Measurements from ENCODE around the gene SLC22A4.

Gene SLC22A4

GRCh38 chr5:132270706-132271105 lies 23.5 kb upstream of the SLC22A4 start:
- no CpG with 5 or more reads among the region's 6 CpGs for WGBS (ENCODE audit: insufficient coverage, insufficient read length)
- Histone ChIP-seq H3K4me3 (ENCODE audit: low read length) (no peak overlapping the region), H3K4me1 (ENCODE audit: control insufficient read depth, insufficient read depth, low read length) (no peaks in the 10 kb centered on the region; the same call in 1 of the 2 replicates)

GRCh38 chr5:132271251-132272246 lies 22.6 kb upstream of the SLC22A4 start:
- no peak overlapping the region for H3K27ac ChIP-seq (ENCODE audit: low read length)
- H3K4me3 ChIP-seq (ENCODE audit: low read length) = no peak overlapping the region
- no peaks in the 10 kb centered on the region; the same call in 1 of the 2 replicates for H3K36me3 ChIP-seq (ENCODE audit: control insufficient read depth, insufficient read depth, low read length)
- WGBS (ENCODE audit: insufficient coverage, insufficient read length) = no CpG with 5 or more reads among the region's 77 CpGs
- H3K9me3 ChIP-seq (ENCODE audit: control insufficient read depth, insufficient read depth, low read length) = no peaks in the 10 kb centered on the region
- DNase-seq (ENCODE audit: low read depth, low spot score) = no peak
- no peaks in the 10 kb centered on the region for H3K27me3 ChIP-seq (ENCODE audit: control insufficient read depth, insufficient read depth, low read length)
- no peaks in the 10 kb centered on the region; the same call in 1 of the 2 replicates for H3K4me1 ChIP-seq (ENCODE audit: control insufficient read depth, insufficient read depth, low read length)

More at GRCh38 chr5:132270706-132271105, 23.5 kb upstream of the SLC22A4 start:
- Histone ChIP-seq H3K27me3 (ENCODE audit: control insufficient read depth, insufficient read depth, low read length) (no peaks in the 10 kb centered on the region), H3K36me3 (ENCODE audit: control insufficient read depth, insufficient read depth, low read length) (no peaks in the 10 kb centered on the region; the same call in 1 of the 2 replicates), H3K9me3 (ENCODE audit: control insufficient read depth, insufficient read depth, low read length) (no peaks in the 10 kb centered on the region), H3K27ac (ENCODE audit: low read length) (no peak overlapping the region)
- no peak for DNase-seq (ENCODE audit: low read depth, low spot score)

DNA sequence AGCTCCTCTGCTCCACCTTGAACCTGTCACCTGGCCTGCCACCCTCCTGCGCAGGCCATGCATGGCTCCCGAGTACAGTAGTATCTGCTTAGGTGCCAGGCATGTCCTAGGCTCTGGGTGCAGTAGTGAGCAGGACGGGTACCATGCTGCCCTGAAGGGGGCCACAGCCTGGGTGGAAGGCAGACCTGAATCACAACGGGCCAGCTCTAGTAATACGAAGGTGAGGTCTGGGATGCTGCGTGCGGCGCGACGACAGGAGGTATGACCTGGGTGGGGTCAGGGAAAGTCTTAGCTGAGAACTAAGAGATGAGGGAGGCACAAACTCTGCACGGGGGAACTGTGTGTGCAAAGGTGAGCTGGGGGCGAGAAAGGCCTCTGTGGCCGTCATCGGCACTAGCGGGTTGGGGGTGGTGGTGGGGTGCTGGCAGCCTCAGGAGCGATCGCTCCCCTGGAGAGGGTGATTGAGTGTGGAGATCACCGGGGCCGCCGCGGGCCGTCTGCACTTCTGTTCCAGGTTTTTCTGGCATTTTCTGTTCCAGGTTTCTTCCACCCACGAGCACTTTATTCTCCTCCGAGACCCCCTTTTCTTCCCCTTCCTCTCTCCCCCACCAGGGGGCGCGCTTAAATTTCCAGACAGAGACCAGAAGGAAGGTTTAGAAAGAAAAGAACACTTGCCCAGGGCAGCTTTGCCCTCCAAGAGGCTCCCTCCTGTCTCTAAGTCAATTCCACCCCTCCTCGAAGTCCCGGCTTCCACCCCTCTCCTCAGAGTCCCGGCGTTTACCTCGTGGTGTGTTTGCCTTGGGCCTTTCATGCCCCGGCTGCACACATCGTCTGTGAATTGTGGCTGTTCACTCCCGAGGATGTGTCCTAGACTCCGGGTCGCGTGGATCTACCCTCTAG lies 21.6 kb upstream of the SLC22A4 start:
- no peak for DNase-seq (ENCODE audit: low read depth, low spot score)
- Histone ChIP-seq H3K4me1 (ENCODE audit: control insufficient read depth, insufficient read depth, low read length) (no peaks in the 10 kb centered on the region; the same call in 1 of the 2 replicates), H3K9me3 (ENCODE audit: control insufficient read depth, insufficient read depth, low read length) (no peaks in the 10 kb centered on the region), H3K4me3 (ENCODE audit: low read length) (no peak overlapping the region), H3K36me3 (ENCODE audit: control insufficient read depth, insufficient read depth, low read length) (no peaks in the 10 kb centered on the region; the same call in 1 of the 2 replicates), H3K27me3 (ENCODE audit: control insufficient read depth, insufficient read depth, low read length) (no peaks in the 10 kb centered on the region), H3K27ac (ENCODE audit: low read length) (no peak overlapping the region)
- WGBS (ENCODE audit: insufficient coverage, insufficient read length) = no CpG with 5 or more reads among the region's 37 CpGs

GRCh38 chr5:132273631-132274030 lies 20.6 kb upstream of the SLC22A4 start:
- Histone ChIP-seq H3K27me3 (ENCODE audit: control insufficient read depth, insufficient read depth, low read length) (no peaks in the 10 kb centered on the region), H3K4me1 (ENCODE audit: control insufficient read depth, insufficient read depth, low read length) (peaks cover 3% of the 10 kb centered on the region), H3K9me3 (ENCODE audit: control insufficient read depth, insufficient read depth, low read length) (no peaks in the 10 kb centered on the region), H3K36me3 (ENCODE audit: control insufficient read depth, insufficient read depth, low read length) (no peaks in the 10 kb centered on the region; the same call in 1 of the 2 replicates), H3K27ac (ENCODE audit: low read length) (no peak overlapping the region), H3K4me3 (ENCODE audit: low read length) (no peak overlapping the region)
- no CpG with 5 or more reads among the region's 2 CpGs for WGBS (ENCODE audit: insufficient coverage, insufficient read length)
- no peak for DNase-seq (ENCODE audit: low read depth, low spot score)

DNA sequence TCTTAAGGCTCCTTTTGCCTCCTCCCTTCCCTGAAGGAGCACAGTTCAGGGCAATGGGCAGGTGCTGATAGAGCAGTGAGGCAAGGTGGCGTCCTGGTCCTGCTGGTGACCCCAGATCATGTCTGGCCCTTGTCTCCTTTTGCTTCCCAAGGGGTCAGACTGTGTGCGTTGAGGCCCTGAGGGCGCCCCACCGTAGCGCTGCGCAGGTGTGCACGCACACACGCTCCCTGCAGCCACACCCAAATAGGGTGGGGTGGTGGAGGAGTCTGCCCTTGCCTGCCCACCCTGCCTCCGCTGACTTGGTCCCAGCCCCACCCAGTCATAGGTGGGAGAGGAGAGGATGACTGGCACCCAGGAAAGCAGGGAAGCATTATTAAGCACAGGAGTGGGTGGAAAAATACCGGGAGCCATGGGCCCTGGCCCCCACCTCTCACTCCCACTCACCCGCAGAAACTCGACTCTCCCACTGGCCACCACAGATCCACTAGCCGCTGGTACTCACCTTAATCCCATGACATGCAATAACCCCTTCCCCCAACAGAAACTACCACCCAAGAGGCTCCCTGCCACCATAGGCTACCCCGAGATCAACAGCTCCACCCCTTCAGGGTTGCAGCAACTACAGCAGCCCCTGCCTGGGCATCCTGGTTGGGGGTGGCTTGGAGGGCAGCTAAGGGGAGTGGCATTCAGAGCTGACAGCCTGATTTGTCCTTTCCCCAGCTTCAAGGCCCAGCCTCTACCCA lies 20.0 kb upstream of the SLC22A4 start:
- Histone ChIP-seq H3K27me3 (ENCODE audit: control insufficient read depth, insufficient read depth, low read length) (no peaks in the 10 kb centered on the region), H3K4me1 (ENCODE audit: control insufficient read depth, insufficient read depth, low read length) (peaks cover 3% of the 10 kb centered on the region), H3K4me3 (ENCODE audit: low read length) (no peak overlapping the region), H3K36me3 (ENCODE audit: control insufficient read depth, insufficient read depth, low read length) (no peaks in the 10 kb centered on the region; the same call in 1 of the 2 replicates), H3K27ac (ENCODE audit: low read length) (no peak overlapping the region), H3K9me3 (ENCODE audit: control insufficient read depth, insufficient read depth, low read length) (no peaks in the 10 kb centered on the region)
- DNase-seq (ENCODE audit: low read depth, low spot score) = no peak
- no CpG with 5 or more reads among the region's 14 CpGs for WGBS (ENCODE audit: insufficient coverage, insufficient read length)

GRCh38 chr5:132275367-132276220 lies 18.6 kb upstream of the SLC22A4 start:
- no peaks in the 10 kb centered on the region for H3K27me3 ChIP-seq (ENCODE audit: control insufficient read depth, insufficient read depth, low read length)
- no peak for DNase-seq (ENCODE audit: low read depth, low spot score)
- H3K9me3 ChIP-seq (ENCODE audit: control insufficient read depth, insufficient read depth, low read length) = no peaks in the 10 kb centered on the region
- H3K36me3 ChIP-seq (ENCODE audit: control insufficient read depth, insufficient read depth, low read length) = no peaks in the 10 kb centered on the region; the same call in 1 of the 2 replicates
- H3K4me3 ChIP-seq (ENCODE audit: low read length) = no peak overlapping the region
- H3K4me1 ChIP-seq (ENCODE audit: control insufficient read depth, insufficient read depth, low read length) = peaks cover 3% of the 10 kb centered on the region
- no CpG with 5 or more reads among the region's 5 CpGs for WGBS (ENCODE audit: insufficient coverage, insufficient read length)
- H3K27ac ChIP-seq (ENCODE audit: low read length) = no peak overlapping the region

DNA sequence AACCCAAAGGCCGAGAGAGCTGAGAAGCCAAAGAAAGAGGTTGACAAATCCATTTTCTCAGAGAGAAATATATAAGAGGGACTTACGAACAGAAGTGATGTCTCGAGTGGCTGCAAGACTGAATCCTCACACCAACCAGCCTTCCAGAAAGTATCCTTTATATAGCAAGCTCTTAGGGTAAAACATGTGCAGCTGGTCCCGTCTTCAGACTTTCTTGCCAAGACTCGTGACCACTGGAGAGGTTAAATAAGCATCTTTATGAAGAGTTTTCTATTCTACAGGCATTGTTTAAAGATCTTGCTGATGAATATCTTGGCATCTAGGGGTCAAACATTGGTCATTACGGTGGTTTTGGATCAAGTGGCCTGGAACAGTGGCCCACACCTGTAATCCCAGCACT lies 16.9 kb upstream of the SLC22A4 start:
- Histone ChIP-seq H3K27ac (ENCODE audit: low read length) (no peak overlapping the region), H3K4me3 (ENCODE audit: low read length) (no peak overlapping the region), H3K27me3 (ENCODE audit: control insufficient read depth, insufficient read depth, low read length) (no peaks in the 10 kb centered on the region), H3K9me3 (ENCODE audit: control insufficient read depth, insufficient read depth, low read length) (no peaks in the 10 kb centered on the region), H3K4me1 (ENCODE audit: control insufficient read depth, insufficient read depth, low read length) (peaks cover 3% of the 10 kb centered on the region), H3K36me3 (ENCODE audit: control insufficient read depth, insufficient read depth, low read length) (no peaks in the 10 kb centered on the region; the same call in 1 of the 2 replicates)
- DNase-seq (ENCODE audit: low read depth, low spot score) = no peak
- no CpG with 5 or more reads among the region's 6 CpGs for WGBS (ENCODE audit: insufficient coverage, insufficient read length)

DNA sequence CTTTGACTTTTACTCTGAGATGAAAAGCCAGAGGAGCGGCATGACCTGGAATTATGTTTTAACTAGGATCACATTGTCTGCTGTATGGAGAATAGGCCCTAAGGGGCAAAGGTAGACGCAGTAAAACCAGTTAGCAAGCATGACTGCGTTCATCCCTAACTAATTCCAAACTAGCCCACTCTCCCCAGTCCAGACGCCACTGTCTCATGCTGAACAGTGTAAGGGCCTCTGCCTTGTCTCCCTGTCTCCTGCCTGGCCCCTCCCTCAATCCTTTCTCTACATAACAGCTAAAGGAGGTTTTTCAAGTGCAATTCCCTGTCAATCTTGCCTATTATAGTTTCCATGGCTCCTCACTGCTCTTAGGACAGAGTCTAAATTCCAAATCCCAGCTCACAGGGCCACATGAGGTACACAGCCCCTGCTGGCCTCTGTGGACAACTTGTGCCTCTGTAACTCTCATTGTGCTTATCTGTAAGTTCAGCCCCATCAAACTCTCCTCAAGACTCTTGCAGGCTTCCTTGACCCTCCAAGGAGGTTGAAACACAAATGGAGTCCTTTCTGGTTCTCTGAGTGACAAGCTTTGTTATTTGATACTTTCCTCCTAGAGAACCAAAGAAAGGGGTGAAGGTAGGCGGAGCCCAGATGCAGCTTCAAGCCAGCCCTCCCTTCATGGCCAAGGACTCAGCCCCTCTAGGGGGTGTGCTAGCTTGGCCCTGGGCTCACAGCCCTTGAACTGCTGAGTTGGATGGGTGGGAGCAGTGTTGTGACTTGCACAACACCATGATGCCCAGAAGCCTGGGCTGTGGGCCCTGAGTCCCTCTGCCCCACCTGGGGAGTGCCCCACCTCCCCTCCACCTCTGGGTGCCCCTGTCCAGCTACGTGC lies 16.0 kb upstream of the SLC22A4 start:
- H3K27me3 ChIP-seq (ENCODE audit: control insufficient read depth, insufficient read depth, low read length) = no peaks in the 10 kb centered on the region
- no CpG with 5 or more reads among the region's 6 CpGs for WGBS (ENCODE audit: insufficient coverage, insufficient read length)
- H3K9me3 ChIP-seq (ENCODE audit: control insufficient read depth, insufficient read depth, low read length) = no peaks in the 10 kb centered on the region
- DNase-seq (ENCODE audit: low read depth, low spot score) = no peak
- no peaks in the 10 kb centered on the region; the same call in 1 of the 2 replicates for H3K36me3 ChIP-seq (ENCODE audit: control insufficient read depth, insufficient read depth, low read length)
- H3K4me3 ChIP-seq (ENCODE audit: low read length) = no peak overlapping the region
- H3K4me1 ChIP-seq (ENCODE audit: control insufficient read depth, insufficient read depth, low read length) = peaks cover 3% of the 10 kb centered on the region
- no peak overlapping the region for H3K27ac ChIP-seq (ENCODE audit: low read length)

Measured in iPS DF 6.9 (cell line).